HG03432 (cell line): Measurements from ENCODE around the gene FBN3.
"Not testable (repeated sequence)": the region's sequence is repeated elsewhere in the genome, so short reads cannot be mapped to it uniquely, and the experiment has no call there.

Experiments
- ATAC-seq: cut with Tn5 transposase; IDR thresholded peaks from one replicate; pipeline ENCODE4 v1.9.1; 2021; ENCODE audit warnings: mild to moderate bottlenecking, moderate library complexity; ENCODE audit not compliant: unreplicated experiment

The FBN3 gene

DNA sequence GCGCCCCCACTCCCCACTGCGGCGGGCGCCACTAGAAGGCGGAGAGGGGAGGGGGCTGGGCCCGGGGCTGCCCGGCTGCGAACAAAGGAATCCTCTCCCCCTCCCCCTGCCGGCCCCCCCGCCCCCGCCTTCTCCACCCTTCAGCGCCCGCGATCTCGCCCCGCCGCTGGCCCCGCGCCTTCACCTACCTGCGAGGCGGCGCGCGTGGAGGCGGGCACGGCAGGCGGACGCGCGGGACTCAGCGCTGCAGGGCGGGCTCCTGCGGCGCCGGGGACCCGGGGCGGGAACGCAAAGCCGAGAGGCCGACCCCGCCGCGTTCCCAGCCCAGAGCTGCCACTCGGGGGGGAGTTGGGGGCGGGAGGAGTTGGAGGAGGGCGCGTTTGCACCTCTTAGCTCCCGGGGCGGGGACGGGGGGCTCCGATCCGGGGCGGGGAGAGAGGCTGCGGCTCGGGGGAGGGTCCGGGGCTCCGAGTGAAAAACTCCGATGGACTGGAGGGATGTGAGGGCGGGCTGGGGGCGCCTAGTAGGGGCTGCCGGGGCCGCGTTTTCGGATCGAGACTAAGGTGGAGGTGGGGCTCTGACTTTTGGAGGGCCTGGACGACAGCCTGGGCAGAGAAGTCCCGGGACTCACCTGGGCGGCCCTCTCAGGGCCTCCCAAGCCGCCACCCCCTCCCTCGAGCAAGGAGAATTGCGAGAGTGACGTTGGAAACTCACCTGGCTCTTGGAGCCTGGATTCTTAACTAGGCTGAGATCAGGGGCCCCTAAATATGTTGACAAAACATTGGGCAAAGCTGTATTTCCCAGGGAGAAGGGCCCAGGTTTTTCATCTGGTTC lies at the start of gene FBN3:
FBN3 (minus strand) TSS at position 332 of the 834 bp plus-strand sequence. CDS start 2,112 bp downstream, outside the sequence.
- no peak for ATAC-seq

DNA sequence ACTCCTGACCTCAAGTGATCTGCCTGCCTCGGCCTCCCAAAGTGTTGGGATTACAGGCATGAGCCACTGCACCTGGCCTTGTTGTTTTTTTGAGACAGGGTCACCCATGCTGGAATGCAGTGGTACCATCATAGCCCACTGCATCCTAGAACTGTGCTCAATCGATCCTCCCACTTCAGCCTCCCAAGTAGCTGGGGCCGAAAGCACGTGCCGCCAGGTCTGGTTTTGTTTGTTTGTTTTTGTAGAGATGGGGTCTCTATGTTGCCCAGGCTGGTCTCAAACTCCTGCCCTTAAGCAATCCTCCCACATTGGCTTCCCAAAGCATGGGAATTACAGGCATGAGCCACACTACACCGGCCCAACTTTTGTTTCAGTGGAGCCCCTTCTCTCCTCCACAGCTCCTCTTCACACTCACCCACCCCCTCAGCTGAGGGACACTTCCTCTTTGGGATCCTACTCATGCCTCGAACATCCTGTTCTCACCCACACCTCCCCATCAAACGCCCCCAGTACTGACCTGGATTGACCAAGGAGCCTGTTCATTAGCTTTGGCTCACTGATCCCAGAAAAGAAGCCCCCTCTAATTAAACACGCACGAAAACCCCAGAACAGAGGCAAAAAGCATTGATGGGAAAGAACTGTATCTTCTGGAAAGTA lies 47.0 kb upstream of the FBN3 start:
- ATAC-seq = no peak

DNA sequence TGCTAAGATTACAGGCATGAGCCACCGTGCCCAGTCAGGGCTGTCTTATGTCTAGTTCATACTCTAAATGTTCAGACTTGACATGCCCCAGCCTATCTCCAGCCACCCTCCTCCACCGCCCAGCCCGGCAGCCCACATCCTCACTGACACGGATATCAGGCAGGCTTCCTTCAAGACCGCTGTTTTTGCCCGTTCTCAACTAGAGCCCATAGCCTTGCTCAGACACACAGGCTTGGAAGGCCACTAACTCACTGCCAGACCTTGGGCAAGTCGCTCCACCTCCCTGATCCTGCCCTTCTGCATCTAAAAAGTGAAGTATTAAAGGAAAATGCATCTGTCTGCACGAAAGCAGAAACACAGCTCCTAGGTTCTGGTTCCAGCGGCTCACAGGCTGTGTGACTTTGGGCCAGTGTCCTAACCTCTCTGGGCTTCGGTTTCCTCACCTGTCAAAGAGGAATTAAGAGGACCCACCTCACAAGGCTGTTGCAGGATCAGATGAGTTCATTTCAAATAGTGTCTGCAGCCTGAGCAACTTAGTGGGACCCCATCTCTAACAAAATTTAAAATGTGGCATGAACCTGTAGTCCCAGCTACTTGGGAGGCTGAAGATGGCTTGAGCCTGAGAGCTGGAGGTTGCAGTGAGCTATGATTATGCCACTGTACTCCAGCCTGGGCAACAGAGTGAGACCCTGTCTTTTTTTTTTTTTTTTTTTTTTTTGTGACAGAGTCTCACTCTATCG lies 45.3 kb upstream of the FBN3 start:
- ATAC-seq = no peak

DNA sequence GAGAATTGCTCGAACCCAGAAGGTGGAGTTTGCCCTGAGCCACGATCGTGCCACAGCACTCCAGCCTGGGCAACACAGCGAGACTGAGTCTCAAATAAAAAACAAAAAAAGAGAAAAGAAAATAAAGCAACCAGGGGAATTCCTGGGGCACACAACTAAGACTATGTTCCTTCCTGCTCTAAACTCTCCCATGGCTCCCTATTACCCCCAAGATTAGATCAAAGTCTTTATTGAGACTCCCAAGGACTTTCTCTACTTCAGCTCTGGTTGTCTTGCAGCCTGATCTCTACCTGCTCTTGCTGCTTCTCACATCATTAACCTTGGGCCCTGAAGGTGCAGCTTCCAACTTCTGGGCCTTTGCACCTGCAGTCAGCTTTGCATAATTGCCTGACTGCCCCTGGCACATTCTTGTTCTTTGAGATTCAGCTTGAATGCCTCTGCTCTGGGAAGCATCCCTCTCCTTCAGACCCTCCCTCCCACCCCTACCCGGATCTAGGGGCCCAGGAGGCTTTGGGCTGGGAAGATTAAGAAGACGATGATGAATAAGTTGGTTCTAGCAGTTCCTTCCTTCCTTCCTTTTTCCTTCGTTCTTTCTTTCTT lies 42.9 kb upstream of the FBN3 start:
- ATAC-seq = no peak

DNA sequence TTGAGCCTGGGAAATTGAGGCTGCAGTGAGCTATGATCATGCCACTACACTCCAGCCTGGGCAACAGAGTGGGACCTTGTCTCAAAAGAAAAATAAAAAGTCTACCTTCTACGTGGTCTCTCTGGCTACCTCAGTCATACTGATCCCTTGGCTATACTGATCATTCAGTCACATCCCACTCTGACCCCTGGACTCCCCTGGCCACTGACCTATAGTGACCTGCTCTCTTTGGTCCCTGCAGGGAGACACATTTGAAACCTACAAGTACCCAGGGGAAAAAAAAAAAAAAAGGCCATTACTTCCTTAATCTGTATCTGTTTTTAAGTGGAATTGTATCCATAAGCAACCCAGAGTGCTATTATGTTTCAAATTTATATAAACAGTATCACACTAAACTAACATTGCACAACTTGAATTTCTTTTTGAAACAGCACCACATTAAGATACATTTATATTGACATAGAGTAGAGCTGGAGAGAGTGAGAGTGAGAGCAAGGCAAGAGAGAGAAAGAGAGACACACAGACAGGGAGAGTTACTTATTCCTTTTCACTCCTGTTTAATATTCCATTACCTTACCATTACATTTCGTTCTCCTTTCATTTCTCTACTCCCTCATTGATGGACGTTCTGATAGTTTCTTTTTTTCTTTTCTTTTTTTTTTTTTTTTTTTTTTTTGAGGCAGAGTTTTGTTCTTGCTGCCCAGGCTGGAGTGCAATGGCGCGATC lies 36.1 kb upstream of the FBN3 start:
- ATAC-seq = no peak

DNA sequence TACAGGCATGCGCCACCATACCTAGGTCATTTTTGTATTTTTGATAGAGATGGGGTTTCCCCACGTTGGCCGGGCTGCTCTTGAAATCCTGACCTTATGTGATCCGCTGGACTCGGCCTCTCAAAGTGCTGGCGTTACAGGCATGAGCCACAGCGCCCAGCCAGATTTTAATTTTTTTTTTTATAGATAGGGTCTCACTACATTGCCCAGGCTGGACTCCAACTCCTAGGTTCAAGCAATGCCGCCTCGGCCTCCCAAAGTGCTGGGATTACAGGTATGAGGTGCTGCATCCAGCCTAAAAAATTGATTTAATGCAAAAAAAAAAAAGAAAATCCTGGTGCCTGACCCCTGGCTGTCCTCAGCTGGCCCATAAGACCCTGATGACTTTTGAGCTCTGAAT lies 34.9 kb upstream of the FBN3 start:
- no peak for ATAC-seq

DNA sequence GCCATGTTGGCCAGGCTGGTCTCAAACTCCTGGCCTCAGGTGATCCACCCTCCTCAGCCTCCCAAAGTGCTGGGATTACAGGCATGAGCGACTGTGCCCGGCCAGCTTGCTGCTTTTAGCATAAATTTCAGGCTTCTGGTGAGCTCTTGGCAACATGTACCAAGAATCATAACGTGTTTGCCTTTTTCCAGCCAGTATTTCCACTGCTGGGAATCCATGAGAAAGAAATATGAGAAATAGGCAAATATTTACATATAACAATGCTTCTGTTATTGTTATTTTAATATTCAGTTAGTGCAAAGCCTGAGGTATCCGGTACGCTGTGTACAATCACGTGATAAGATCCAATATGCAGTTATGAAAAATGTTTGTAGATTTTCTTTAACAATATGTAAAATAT lies 30.6 kb upstream of the FBN3 start:
- ATAC-seq = no peak

DNA sequence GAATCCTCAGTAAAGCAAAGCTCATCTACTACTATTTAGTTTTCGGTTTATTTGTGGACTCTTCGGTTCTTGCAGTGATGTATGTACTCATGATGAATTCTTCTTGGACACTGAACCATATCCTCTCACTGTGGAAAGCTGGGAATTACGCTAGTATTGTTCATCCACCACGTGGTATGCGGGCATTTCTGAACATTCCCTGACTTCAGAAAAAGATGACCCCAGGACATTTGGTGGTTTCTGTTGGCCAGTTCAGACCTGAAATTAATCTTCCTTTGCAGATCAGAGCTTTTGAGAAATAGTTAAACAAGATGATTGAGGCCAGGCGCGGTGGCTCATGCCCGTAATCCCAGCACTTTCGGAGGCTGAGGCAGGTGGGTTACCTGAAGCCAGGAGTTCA lies 25.3 kb upstream of the FBN3 start:
- no peak for ATAC-seq

DNA sequence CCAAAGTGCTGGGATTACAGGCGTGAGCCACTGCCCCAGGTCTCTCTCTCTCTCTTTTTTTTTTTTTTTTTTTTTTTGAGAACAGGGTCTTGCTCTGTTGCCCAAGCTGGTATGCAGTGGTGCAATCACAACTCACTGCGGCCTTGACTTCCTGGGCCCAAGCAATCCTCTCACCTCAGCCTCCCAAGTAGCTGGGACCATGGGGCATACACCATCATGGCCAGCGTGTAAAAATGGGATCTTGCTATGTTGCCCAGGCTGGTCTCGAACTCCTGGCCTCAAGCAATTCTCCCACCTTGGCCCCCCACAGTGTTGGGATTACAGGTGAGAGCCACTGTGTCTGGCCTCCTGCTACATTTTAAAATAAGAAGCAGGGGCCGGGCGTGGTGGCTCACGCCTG lies 19.1 kb upstream of the FBN3 start:
- no peak for ATAC-seq

DNA sequence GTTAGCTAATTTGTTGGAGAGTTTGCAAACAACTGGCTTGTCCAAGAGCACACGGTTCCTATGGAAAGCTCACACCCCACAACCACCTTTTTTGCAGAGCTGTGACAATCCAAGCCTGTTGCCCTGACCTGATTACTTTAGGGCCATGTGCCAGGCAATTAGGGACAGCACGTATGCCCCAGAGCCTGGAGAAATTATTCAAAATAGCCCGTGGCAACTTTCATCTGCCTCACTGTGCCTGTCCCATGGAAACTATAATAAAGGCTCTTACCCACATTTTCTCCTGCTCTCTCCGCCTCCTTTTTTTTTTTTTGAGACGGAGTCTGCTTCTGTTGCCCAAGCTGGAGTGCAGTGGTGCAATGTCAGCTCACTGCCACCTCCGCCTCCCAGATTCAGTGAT lies 18.6 kb upstream of the FBN3 start:
- ATAC-seq = no peak

DNA sequence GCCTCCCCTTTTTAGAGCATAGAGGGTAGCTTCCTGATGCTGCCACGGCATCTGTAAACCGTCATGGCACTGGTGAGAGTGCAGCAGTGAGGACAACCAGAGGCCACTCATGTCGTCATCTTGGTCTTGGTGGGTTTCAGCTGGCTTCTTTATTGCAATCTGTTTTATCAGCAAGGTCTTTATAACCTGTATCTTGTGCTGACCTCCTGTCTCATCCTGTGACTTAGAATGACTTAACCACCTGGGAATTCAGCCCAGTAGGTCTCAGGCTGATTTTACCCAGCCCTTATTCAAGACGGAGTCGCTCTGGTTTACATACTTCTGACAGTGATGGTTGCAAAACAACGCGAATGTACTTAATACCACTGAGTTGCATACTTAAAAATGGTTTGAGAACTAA lies 14.4 kb upstream of the FBN3 start:
- ATAC-seq = no peak

DNA sequence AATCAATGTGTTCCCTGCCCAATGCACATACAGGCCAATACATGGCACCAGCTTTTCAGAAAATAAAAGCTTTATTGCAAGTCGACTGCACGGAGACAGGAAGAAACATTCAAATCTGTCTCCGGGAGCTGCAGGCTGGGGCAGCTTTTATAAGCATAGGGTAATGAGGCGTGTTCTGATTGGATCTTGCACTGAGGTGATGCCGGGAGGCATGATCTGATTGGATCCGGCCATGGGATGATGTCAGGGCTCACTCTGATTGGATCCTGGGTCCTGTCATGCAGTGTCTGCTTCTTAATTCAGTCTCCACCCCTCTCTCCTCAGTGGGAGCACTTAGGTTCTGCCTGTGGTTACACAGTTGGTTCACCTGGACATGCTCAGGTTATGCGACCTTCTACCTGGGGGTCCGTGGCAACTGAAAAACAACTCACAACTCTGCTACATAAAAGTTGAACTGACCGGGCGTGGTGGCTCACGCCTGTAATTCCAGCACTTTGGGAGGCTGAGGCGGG lies 11.8 kb upstream of the FBN3 start:
- no peak for ATAC-seq

DNA sequence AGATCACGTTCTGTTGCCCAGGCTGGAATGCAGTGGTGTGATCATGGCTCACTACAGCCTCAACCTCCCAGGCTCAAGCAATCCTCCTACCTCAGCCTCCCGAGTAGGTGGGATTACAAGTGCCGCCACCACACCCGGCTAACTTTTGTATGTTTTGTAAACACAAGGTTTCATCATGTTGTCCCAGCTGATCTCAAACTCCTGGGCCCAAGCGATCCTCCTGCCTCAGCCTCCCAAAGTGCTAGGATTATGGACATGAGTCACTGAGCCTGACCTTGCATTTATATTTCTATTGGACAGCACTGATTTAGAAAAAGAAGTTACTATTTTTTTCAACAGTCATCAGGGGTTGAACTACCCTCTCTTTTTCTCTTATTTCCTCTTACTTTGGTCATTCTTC lies 9.9 kb upstream of the FBN3 start:
- not testable (repeated sequence) for ATAC-seq

DNA sequence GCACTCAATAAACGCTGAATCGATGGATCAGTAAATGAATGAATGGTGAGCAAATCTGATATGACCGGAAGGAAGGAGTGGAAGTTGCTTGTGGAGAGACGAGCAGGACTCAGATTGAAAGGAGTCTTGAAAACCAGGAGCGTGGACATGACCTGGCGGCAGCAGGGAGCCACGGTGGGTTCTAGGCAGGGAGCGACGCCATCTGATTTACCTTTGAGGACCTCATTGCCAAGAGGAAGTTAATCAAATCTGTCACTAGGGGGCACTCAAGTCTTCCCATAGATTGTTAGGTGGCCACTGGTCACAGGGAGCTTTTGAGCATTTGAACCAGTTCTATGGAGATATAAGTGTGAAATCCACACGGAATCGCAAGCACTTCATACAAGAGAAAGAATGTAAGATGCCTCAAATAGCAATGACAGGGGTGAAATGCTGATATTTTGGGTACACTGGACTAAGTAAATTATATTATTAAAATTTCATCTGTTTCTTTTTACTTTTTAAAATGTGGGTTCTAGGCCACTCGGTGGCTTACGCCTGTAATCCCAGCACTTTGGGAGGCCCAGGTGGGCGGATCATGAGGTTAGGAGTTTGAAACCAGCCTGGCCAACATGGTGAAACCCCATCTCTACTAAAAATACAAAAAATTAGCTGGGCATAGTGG lies 9.2 kb upstream of the FBN3 start:
- ATAC-seq = no peak

DNA sequence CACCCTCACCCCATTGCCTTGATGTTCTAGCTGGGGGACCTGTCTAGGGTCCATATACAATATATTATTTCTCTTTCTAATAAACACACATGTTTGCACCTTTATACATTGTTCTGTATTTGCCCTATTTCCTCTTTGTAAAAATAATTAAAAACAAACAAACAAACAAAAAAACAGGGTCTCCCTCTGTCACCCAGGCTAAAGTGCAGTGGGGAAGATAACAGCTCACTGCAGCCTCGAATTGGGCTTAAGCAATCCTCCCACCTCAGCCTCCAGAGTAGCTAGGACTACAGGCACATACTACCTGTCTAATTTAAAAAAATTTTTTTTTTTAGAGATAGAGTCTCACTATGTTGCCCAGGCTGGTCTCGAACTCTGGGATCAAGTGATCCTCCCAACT lies 5.9 kb upstream of the FBN3 start:
- ATAC-seq = no peak

DNA sequence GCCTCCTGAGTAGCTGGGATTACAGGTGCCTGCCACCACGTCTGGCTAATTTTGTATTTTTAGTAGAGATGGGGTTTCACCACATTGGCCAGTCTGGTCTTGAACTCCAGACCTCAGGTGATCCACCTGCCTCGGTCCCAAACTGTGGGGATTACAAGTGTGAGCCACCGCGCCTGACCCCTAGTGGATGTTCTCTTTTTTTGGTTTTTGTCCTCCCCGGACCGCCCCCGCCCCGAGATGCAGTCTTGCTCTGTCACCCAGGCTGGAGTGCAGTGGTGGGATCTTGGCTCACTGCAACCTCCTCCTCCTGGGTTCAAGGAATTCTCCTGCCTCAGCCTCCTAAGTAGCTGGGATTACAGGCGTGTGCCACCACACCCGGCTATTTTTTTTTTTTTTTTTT lies 4.6 kb upstream of the FBN3 start:
- not testable (repeated sequence) for ATAC-seq

DNA sequence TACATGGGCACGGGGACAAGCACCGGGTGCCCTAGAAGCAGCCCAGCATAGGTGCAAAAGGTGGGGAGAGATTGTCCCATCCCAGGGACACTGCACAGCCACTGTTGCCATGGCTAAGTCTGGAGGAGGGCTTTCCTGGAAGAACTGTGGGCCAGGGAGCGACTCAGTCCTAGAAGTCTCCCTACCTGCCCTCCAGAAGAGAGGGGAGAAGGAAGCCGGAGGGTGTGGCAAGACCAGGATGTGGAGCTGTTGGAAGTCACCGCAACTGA lies 2.3 kb upstream of the FBN3 start:
- ATAC-seq = no peak

DNA sequence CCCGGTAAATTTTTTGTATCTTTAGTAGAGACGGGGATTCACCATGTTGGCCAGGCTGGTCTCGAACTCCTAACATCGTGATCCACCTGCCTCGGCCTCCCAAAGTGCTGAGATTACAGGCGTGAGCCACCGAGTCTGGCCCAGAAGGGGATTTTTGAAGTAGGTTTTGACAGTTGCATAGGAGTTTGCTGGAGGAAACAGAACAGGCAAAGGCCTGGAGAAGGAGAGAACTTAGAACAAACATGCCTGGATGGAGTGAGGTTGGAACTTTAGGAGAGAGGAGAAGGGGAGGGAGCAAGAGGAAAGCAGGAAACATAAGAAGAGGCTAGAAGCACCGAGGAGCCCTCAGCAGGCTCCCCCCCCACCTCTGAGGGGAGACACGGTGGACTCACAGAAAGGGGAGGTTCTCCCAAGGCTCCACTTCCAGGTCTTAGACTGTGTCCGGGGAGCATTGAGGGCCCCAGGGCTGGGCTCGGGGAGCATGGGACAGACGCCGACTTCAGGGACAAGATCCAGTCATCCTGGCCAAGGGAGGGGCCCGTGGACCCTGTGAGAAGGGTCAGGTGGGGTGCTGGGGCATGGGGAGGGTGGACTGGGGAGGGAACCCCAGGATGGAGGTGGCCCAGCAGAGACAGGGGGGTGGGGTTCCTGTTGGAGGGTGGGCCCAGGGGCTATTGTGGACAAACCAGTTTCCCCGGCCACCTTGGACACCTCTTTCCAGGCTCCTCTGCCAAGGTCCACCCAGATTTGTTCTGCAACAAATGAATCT lies 1.8 kb upstream of the FBN3 start:
- ATAC-seq = no peak

DNA sequence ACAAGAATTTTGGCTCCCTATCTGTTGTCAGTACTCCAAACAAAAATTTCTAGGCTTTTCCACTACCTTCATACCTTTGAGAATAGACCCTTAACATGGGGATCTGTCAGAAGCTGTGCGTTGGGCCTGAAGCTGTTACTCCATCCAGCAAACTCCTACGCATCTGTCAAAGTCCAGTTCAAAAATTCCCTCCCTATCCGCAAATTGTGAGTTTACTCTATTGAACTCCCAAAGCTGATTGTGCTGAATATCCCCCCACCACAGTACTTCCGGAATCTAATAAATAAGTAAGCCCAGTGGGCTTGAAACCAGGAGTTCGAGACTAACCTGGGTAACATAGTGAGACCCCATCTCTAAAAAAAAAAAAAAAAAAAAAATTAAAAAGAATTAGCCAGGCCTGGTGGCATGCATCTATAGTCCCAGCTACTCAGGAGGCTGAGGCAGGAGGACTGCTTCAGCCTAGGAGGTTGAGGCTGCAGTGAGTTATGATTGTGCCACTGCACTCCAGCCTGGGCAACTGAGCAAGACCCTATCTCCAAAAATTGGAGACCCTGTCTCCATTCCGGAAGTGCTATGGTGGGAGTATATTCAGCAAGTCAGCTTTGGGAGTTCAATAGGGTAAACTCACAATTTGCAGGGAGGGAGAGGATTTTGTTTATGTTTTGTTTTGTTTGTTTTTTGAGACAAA lies 930 bp upstream of the FBN3 start:
- no peak for ATAC-seq
